ENCODE results near the gene MTHFS.

Gene MTHFS

GRCh38 chr15:79862191-79862590 is 34.6 kb downstream of the MTHFS start:
- no peak overlapping the region for H3K27ac ChIP-seq
- no peak for TF ChIP-seq CTCF (conservative IDR thresholded peaks at IDR 0.05)

GRCh38 chr15:79860661-79861060 is 36.2 kb downstream of the MTHFS start:
- no peak overlapping the region for H3K27ac ChIP-seq
- no peak for TF ChIP-seq CTCF (conservative IDR thresholded peaks at IDR 0.05)

GRCh38 chr15:79858469-79858868 is 38.3 kb downstream of the MTHFS start:
- peak; percentile 66 for TF ChIP-seq CTCF (conservative IDR thresholded peaks at IDR 0.05)
- H3K27ac ChIP-seq, result peak overlapping the region; percentile 14; the same call in 1 of the 2 replicates

GRCh38 chr15:79853492-79854328 is 43.1 kb downstream of the MTHFS start:
- TF ChIP-seq CTCF (conservative IDR thresholded peaks at IDR 0.05), result peak; percentile 100
- H3K27ac ChIP-seq, result peak overlapping the region; percentile 50

- H3K27ac ChIP-seq, result peak overlapping the region; percentile 63
Measured at GRCh38 chr15:79849789-79850188, 47.0 kb downstream of the MTHFS start.

GRCh38 chr15:79846539-79846938 is 50.3 kb downstream of the MTHFS start:
- H3K27ac ChIP-seq, result no peak overlapping the region; the same call in 1 of the 2 replicates
- no peak for TF ChIP-seq CTCF (conservative IDR thresholded peaks at IDR 0.05)

More at GRCh38 chr15:79849789-79850188, 47.0 kb downstream of the MTHFS start:
- TF ChIP-seq CTCF (conservative IDR thresholded peaks at IDR 0.05), result peak; percentile 96

GRCh38 chr15:79844221-79844620 is 52.6 kb downstream of the MTHFS start:
- no peak overlapping the region for H3K27ac ChIP-seq
- no peak for TF ChIP-seq CTCF (conservative IDR thresholded peaks at IDR 0.05)

Data from VCaP (cell line).